Cardiac fibroblast (primary cell): ENCODE measurements around the gene FAM124A.
A peak's percentile ranks its signal among the peaks of the same experiment; 100 is the strongest.

Experiments used
- DNase-seq, 2 donors: peaks; one replicate each; pipeline versions ENCODE4 v3.0.0 to v3.0.0-alpha.2; 2010; ENCODE audit warnings: low read depth in 2 of 2
- H3K4me3 ChIP-seq, 2 donors: replicated peaks in 1 of 2; 1 replicate in 1 of 2; 2 replicates in 1 of 2; pipeline ENCODE4 v1.5.1; 2011; ENCODE audit warnings: low read depth in 2 of 2, low read length in 2 of 2, mild to moderate bottlenecking in 2 of 2, moderate library complexity in 1 of 2
- CTCF ChIP-seq: IDR thresholded peaks from one replicate; pipeline ENCODE4 v1.5.1; 2011; ENCODE audit warnings: low read depth, mild to moderate bottlenecking, low read length, inconsistent platforms

Gene FAM124A

GRCh38 chr13:51321836-51322235 lies 99.6 kb downstream of the FAM124A start:
- H3K4me3 ChIP-seq = no peak overlapping the region
- no peak for TF ChIP-seq CTCF
- DNase-seq = no peak

- no peak for DNase-seq
- TF ChIP-seq CTCF = no peak
- H3K4me3 ChIP-seq = no peak overlapping the region
Measured at GRCh38 chr13:51322826-51323225, 100.6 kb downstream of the FAM124A start.

GRCh38 chr13:51323824-51324511 lies 101.8 kb downstream of the FAM124A start:
- H3K4me3 ChIP-seq = no peak overlapping the region
- DNase-seq = no peak
- no peak for TF ChIP-seq CTCF

GRCh38 chr13:51324714-51325420 lies 102.7 kb downstream of the FAM124A start:
- H3K4me3 ChIP-seq = no peak overlapping the region
- no peak for DNase-seq
- no peak for TF ChIP-seq CTCF

GRCh38 chr13:51325837-51326236 lies 103.6 kb downstream of the FAM124A start:
- no peak for TF ChIP-seq CTCF
- H3K4me3 ChIP-seq = no peak overlapping the region
- no peak for DNase-seq

GRCh38 chr13:51326777-51327176 lies 104.6 kb downstream of the FAM124A start:
- no peak overlapping the region for H3K4me3 ChIP-seq
- no peak for TF ChIP-seq CTCF
- DNase-seq = peak in 1 of 2 donors; percentile 36

- TF ChIP-seq CTCF = no peak
- H3K4me3 ChIP-seq = no peak overlapping the region
- no peak for DNase-seq
Measured at GRCh38 chr13:51327961-51328360, 105.8 kb downstream of the FAM124A start.
